ENCODE measurements around the gene EZR. TPM values are rescaled to one million over a fixed set of nuclear protein-coding genes. Genes with fewer than 3 reads are reported as not detected.

EZR gene
- total RNA-seq, 1 donor from 2014 or later, result 489 TPM

DNA sequence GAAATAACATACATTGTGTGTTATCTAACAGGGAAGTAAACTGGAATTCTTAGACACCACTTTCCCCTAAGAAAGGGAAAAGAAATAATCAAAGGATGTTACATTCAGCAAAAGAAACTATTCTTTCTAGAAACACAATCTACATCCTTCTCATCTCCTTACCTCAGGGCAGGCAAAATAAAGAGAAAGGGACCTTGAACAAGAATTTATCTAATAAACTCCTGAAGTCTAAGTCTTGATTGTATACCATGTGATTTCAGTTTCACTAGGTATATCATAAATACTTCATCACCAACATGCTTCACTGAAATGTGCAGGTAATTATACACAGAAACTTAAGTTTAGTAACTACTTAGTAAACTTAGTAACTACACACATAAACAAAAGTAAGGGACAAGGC is 15.0 kb downstream of the EZR start:
- CTCF ChIA-PET, result interaction anchor here (1.0 kb wide), 1 partner anchor 10 kb away, joined by 3 read pairs; no protein-coding TSS in a partner anchor
- H3K27ac Mint-ChIP-seq, result peak overlapping the region; percentile 82
- POLR2A ChIA-PET, result interaction anchor here (0.5 to 2.2 kb wide), 19 partner anchors 7 to 151 kb away, joined by 3 to 22 read pairs (median 4); partner anchors contain the start of gene EZR
- ATAC-seq (ENCODE audit: low read depth) (no peak), DNase-seq (no peak)
- peaks cover 95% of the 10 kb centered on the region for H3K4me1 Mint-ChIP-seq
- H3K36me3 Mint-ChIP-seq (ENCODE audit: low read depth), result peaks cover 87% of the 10 kb centered on the region
- intact Hi-C loops (cut with micrococcal nuclease), result loop anchor here (2.0 to 5.0 kb wide), 2 partner anchors 15 to 323 kb away; partner anchors contain the start of gene EZR
- H3K27me3 Mint-ChIP-seq, result no peaks in the 10 kb centered on the region
- TF ChIP-seq, protein P1, sequence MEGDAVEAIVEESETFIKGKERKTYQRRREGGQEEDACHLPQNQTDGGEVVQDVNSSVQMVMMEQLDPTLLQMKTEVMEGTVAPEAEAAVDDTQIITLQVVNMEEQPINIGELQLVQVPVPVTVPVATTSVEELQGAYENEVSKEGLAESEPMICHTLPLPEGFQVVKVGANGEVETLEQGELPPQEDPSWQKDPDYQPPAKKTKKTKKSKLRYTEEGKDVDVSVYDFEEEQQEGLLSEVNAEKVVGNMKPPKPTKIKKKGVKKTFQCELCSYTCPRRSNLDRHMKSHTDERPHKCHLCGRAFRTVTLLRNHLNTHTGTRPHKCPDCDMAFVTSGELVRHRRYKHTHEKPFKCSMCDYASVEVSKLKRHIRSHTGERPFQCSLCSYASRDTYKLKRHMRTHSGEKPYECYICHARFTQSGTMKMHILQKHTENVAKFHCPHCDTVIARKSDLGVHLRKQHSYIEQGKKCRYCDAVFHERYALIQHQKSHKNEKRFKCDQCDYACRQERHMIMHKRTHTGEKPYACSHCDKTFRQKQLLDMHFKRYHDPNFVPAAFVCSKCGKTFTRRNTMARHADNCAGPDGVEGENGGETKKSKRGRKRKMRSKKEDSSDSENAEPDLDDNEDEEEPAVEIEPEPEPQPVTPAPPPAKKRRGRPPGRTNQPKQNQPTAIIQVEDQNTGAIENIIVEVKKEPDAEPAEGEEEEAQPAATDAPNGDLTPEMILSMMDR (IDR thresholded peaks at IDR 0.05), result no peak
- H3K4me3 Mint-ChIP-seq, result peak overlapping the region; percentile 78
- H3K9me3 Mint-ChIP-seq, result no peaks in the 10 kb centered on the region

GRCh38 chr6:158803733-158804143 is 15.4 kb downstream of the EZR start:
- ChIA-PET CTCF (interaction anchor here (0.7 to 1.2 kb wide), 3 partner anchors 10 to 65 kb away, joined by 3 read pairs; no protein-coding TSS in a partner anchor), POLR2A (interaction anchor here (0.5 to 2.2 kb wide), 24 partner anchors 8 to 241 kb away, joined by 3 to 22 read pairs (median 4); partner anchors contain the start of genes EZR, RSPH3 and TAGAP)
- intact Hi-C loops (cut with micrococcal nuclease), result loop anchor here (1.0 to 5.0 kb wide), 3 partner anchors 8 to 324 kb away; partner anchors contain the start of gene EZR
- Mint-ChIP-seq H3K4me1 (peaks cover 95% of the 10 kb centered on the region), H3K27ac (peak overlapping the region; percentile 82), H3K36me3 (ENCODE audit: low read depth) (peaks cover 87% of the 10 kb centered on the region), H3K4me3 (peak overlapping the region; percentile 78), H3K9me3 (no peaks in the 10 kb centered on the region), H3K27me3 (no peaks in the 10 kb centered on the region)
- peak; percentile 65 for ATAC-seq (ENCODE audit: low read depth)
- DNase-seq, result no peak
- TF ChIP-seq, protein P1 (IDR thresholded peaks at IDR 0.05), result no peak

DNA sequence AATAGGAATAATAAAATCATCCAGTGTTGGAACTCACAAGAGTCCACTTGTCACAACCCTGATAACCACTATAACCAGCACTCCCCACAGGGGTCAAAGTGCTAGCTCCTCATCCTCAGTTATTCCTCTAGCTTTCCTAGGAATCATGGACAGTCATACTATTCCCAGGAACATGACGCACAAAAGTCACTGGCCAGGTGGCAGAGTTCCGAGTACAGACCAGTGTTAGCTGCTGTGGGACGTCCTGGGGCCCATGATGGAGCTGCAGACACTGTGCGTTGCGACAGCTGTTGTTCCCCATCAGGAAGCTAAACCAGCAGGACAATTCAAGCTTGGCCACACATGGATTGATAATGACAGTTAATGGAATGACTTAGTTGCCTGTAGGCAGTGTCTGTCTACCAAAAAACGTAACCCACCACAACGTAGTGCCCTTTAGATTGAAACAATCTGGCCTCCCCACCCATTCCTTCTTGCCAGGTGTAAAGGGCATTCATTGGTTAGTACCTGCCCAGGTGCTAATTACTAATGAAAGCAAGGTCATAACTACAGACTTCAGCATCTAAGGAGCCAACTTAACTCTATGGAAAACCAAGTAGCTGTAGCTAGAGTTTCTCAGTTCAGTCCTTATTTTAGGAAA is 17.4 kb downstream of the EZR start:
- Mint-ChIP-seq H3K4me3 (no peak overlapping the region), H3K36me3 (ENCODE audit: low read depth) (peaks cover 84% of the 10 kb centered on the region), H3K27ac (peak overlapping the region; percentile 73), H3K4me1 (peaks cover 95% of the 10 kb centered on the region), H3K9me3 (no peaks in the 10 kb centered on the region), H3K27me3 (no peaks in the 10 kb centered on the region)
- intact Hi-C loops (cut with micrococcal nuclease), result loop anchor here (5.0 kb wide), 1 partner anchor 326 kb away; no protein-coding TSS in a partner anchor
- ChIA-PET POLR2A (interaction anchor here (0.5 to 11.8 kb wide), 6 partner anchors 8 to 157 kb away, joined by 3 to 139 read pairs (median 6); partner anchors contain the start of gene EZR), CTCF (interaction anchor here (1.3 to 1.5 kb wide), 2 partner anchors 98 to 157 kb away, joined by 4 to 5 read pairs; no protein-coding TSS in a partner anchor)
- TF ChIP-seq, protein P1 (IDR thresholded peaks at IDR 0.05), result no peak
- DNase-seq (no peak), ATAC-seq (ENCODE audit: low read depth) (no peak)

DNA sequence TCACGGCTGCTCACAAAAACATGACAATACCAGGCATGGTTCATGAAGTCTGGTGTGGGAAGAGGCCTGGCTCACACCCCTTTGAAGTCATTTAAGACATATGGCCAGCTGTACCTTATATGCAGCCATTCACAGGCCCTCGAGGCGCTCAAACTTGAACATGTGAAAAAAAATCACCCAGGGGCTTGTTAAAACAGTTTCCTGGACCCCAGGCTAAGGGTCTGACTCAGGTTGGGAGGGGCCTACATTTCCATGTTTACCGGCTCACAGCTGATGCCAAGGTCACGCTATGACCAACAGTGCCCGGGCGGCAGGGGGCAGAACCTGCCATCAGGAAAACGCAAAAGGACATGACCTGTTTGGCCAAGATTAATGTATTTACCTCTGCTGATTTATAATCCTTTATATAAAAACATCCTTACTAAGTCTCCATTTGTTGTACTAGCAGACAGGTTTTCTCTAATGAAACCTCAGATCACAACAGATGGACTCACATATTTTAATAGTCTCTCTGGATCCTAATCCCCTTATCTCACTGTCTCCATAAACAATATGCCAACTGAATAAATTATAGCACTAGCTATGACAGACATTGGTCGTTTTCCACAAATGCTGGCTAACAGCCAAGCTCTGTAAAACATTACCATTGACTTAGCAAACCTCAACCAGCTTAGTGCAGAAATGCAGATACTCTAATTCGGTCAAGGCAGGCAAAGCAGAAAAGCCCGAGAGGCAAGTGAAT is 19.9 kb downstream of the EZR start:
- H3K4me1 Mint-ChIP-seq, result peaks cover 96% of the 10 kb centered on the region
- TF ChIP-seq, protein P1 (IDR thresholded peaks at IDR 0.05), result no peak
- peak overlapping the region; percentile 56 for H3K4me3 Mint-ChIP-seq
- POLR2A ChIA-PET, result interaction anchor here (0.6 to 11.8 kb wide), 8 partner anchors 10 to 154 kb away, joined by 3 to 139 read pairs (median 6); partner anchors contain the start of gene EZR
- ATAC-seq (ENCODE audit: low read depth) (no peak), DNase-seq (no peak)
- intact Hi-C loops (cut with micrococcal nuclease), result loop anchor here (10.0 kb wide), 1 partner anchor 584 kb away; no protein-coding TSS in a partner anchor
- peaks cover 83% of the 10 kb centered on the region for H3K36me3 Mint-ChIP-seq (ENCODE audit: low read depth)
- peak overlapping the region; percentile 80 for H3K27ac Mint-ChIP-seq
- no peaks in the 10 kb centered on the region for H3K9me3 Mint-ChIP-seq
- H3K27me3 Mint-ChIP-seq, result no peaks in the 10 kb centered on the region
- CTCF ChIA-PET, result interaction anchor here (1.1 to 1.7 kb wide), 4 partner anchors 10 to 172 kb away, joined by 3 to 5 read pairs (median 3); no protein-coding TSS in a partner anchor
